SK-N-SH treated with all-trans-retinoic acid at 6 μM for 48 hours (cell line): Measurements from ENCODE around the gene SYTL1.

Source experiments
- ATAC-seq: fragments of 200-7000 bp; cut with Tn5 transposase; 3 replicates; pipeline ENCODE4 v1.9.1; 2020; ENCODE audit warnings: mild to moderate bottlenecking, moderate library complexity
- ARNTL ChIP-seq: fragments of 450-650 bp; formaldehyde crosslinking; IDR thresholded peaks from 2 replicates; pipeline ENCODE4 v1.5.0; 2020; ENCODE audit warnings: low read depth, mild to moderate bottlenecking, moderate library complexity, borderline replicate concordance
- BACH2 ChIP-seq: fragments of 250-450 bp; sonication (Bioruptor Pico); IDR thresholded peaks from 2 replicates; pipeline ENCODE4 v1.9.0; 2021; ENCODE audit warnings: mild to moderate bottlenecking, borderline replicate concordance
- CSDC2 ChIP-seq: fragments of 250-450 bp; sonication (Bioruptor Pico); IDR thresholded peaks from 2 replicates; pipeline ENCODE4 v1.5.0; 2020; ENCODE audit warnings: mild to moderate bottlenecking, moderate library complexity
- ESRRG ChIP-seq: fragments of 250-450 bp; sonication (Bioruptor Pico); IDR thresholded peaks from 2 replicates; pipeline ENCODE4 v1.6.1; 2021; ENCODE audit warnings: mild to moderate bottlenecking
- OSR1 ChIP-seq: fragments of 250-450 bp; sonication (Bioruptor Pico); IDR thresholded peaks from 2 replicates; pipeline ENCODE4 v1.8.0; 2022; ENCODE audit warnings: moderate library complexity, mild to moderate bottlenecking, inconsistent platforms
- PATZ1 ChIP-seq: fragments of 250-450 bp; sonication (Bioruptor Pico); IDR thresholded peaks from 2 replicates; pipeline ENCODE4 v1.8.0; 2020; ENCODE audit warnings: mild to moderate bottlenecking, moderate library complexity, borderline replicate concordance
- POU6F1 ChIP-seq: fragments of 250-450 bp; sonication (Bioruptor Pico); IDR thresholded peaks from 2 replicates; pipeline ENCODE4 v1.8.0; 2021; ENCODE audit warnings: low read depth, mild to moderate bottlenecking, moderate library complexity, borderline replicate concordance
- PPARA ChIP-seq: fragments of 250-450 bp; sonication (Bioruptor Pico); IDR thresholded peaks from 2 replicates; pipeline ENCODE4 v1.5.0; 2020; ENCODE audit warnings: mild to moderate bottlenecking, borderline replicate concordance
- RARB ChIP-seq: fragments of 250-450 bp; sonication (Bioruptor Pico); IDR thresholded peaks from 2 replicates; pipeline ENCODE4 v1.8.0; 2021; ENCODE audit warnings: mild to moderate bottlenecking, moderate library complexity
- SNAI2 ChIP-seq: fragments of 250-450 bp; sonication (Bioruptor Pico); IDR thresholded peaks from 2 replicates; pipeline ENCODE4 v1.5.0; 2020; ENCODE audit warnings: mild to moderate bottlenecking, moderate library complexity
- TOX ChIP-seq: fragments of 250-450 bp; sonication (Bioruptor Pico); IDR thresholded peaks from 2 replicates; pipeline ENCODE4 v1.8.0; 2021; ENCODE audit warnings: mild to moderate bottlenecking, moderate library complexity, borderline replicate concordance
- ZC3H10 ChIP-seq: fragments of 250-450 bp; sonication (Bioruptor Pico); IDR thresholded peaks from 2 replicates; pipeline ENCODE4 v1.5.1; 2021; ENCODE audit warnings: mild to moderate bottlenecking, moderate library complexity
- ZFP3 ChIP-seq: fragments of 250-450 bp; sonication (Bioruptor Pico); IDR thresholded peaks from 2 replicates; pipeline ENCODE4 v1.5.0; 2020; ENCODE audit warnings: mild to moderate bottlenecking, moderate library complexity
- ZFP30 ChIP-seq: fragments of 450-650 bp; formaldehyde crosslinking; IDR thresholded peaks from 2 replicates; pipeline ENCODE4 v1.5.0; 2022; ENCODE audit warnings: mild to moderate bottlenecking, moderate library complexity
- ZNF565 ChIP-seq: fragments of 450-650 bp; formaldehyde crosslinking; conservative IDR thresholded peaks from 2 replicates; pipeline ENCODE4 v1.5.0; 2020; ENCODE audit warnings: low read depth, mild to moderate bottlenecking, moderate library complexity
- ZNF70 ChIP-seq: fragments of 450-650 bp; formaldehyde crosslinking; IDR thresholded peaks from 2 replicates; pipeline ENCODE4 v1.5.0; 2020; ENCODE audit warnings: mild to moderate bottlenecking, moderate library complexity
- ZNF8 ChIP-seq: fragments of 450-650 bp; formaldehyde crosslinking; IDR thresholded peaks from 2 replicates; pipeline ENCODE4 v1.5.0; 2020; ENCODE audit warnings: mild to moderate bottlenecking, moderate library complexity
- TF ChIP-seq, protein P1 (sequence below): fragments of 250-450 bp; sonication (Bioruptor Pico); IDR thresholded peaks from 2 replicates; pipeline ENCODE4 v1.5.0; 2020; ENCODE audit warnings: mild to moderate bottlenecking, moderate library complexity
- TF ChIP-seq, protein P2 (sequence below): fragments of 250-450 bp; sonication (Bioruptor Pico); IDR thresholded peaks from 2 replicates; pipeline ENCODE4 v1.5.1; 2021; ENCODE audit warnings: mild to moderate bottlenecking, moderate library complexity
- TF ChIP-seq, protein P3 (sequence below): fragments of 250-450 bp; sonication (Bioruptor Pico); IDR thresholded peaks from 2 replicates; pipeline ENCODE4 v1.5.1; 2020; ENCODE audit warnings: low read depth, mild to moderate bottlenecking, moderate library complexity

SYTL1 gene

DNA sequence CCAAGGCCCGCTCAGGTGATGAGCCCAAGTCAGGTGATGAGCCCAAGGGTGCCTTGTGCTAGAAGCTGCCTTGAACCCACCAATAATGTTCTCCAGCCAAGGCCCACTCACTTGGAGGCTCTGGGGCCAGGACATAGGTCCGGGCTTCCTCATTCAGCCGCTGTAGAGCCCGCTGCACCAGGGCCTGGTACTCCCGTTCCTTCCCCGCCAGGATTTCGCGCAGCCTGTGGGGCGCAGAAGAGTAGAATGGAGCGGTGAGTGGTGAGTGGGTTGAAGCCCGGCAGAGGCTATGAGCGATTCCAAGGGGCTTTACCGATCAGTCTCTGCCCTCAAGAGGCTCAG lies 14.4 kb downstream of the SYTL1 start:
- TF ChIP-seq OSR1 (CRISPR knock-in tag) = no peak
- TF ChIP-seq, protein P1, sequence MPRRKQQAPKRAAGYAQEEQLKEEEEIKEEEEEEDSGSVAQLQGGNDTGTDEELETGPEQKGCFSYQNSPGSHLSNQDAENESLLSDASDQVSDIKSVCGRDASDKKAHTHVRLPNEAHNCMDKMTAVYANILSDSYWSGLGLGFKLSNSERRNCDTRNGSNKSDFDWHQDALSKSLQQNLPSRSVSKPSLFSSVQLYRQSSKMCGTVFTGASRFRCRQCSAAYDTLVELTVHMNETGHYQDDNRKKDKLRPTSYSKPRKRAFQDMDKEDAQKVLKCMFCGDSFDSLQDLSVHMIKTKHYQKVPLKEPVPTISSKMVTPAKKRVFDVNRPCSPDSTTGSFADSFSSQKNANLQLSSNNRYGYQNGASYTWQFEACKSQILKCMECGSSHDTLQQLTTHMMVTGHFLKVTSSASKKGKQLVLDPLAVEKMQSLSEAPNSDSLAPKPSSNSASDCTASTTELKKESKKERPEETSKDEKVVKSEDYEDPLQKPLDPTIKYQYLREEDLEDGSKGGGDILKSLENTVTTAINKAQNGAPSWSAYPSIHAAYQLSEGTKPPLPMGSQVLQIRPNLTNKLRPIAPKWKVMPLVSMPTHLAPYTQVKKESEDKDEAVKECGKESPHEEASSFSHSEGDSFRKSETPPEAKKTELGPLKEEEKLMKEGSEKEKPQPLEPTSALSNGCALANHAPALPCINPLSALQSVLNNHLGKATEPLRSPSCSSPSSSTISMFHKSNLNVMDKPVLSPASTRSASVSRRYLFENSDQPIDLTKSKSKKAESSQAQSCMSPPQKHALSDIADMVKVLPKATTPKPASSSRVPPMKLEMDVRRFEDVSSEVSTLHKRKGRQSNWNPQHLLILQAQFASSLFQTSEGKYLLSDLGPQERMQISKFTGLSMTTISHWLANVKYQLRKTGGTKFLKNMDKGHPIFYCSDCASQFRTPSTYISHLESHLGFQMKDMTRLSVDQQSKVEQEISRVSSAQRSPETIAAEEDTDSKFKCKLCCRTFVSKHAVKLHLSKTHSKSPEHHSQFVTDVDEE = no peak
- TF ChIP-seq, protein P2, sequence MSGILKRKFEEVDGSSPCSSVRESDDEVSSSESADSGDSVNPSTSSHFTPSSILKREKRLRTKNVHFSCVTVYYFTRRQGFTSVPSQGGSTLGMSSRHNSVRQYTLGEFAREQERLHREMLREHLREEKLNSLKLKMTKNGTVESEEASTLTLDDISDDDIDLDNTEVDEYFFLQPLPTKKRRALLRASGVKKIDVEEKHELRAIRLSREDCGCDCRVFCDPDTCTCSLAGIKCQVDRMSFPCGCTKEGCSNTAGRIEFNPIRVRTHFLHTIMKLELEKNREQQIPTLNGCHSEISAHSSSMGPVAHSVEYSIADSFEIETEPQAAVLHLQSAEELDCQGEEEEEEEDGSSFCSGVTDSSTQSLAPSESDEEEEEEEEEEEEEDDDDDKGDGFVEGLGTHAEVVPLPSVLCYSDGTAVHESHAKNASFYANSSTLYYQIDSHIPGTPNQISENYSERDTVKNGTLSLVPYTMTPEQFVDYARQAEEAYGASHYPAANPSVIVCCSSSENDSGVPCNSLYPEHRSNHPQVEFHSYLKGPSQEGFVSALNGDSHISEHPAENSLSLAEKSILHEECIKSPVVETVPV (CRISPR knock-in tag) = no peak
- no peak for TF ChIP-seq RARB
- TF ChIP-seq PPARA (CRISPR knock-in tag) = no peak
- no peak for TF ChIP-seq ZNF70
- no peak for TF ChIP-seq ZNF565 (CRISPR knock-in tag)
- TF ChIP-seq TOX (CRISPR knock-in tag) = no peak
- no peak for TF ChIP-seq ZFP3 (CRISPR knock-in tag)
- no peak for TF ChIP-seq ZFP30
- no peak for TF ChIP-seq ARNTL (CRISPR knock-in tag)
- TF ChIP-seq ZNF8 = no peak
- TF ChIP-seq, protein P3, sequence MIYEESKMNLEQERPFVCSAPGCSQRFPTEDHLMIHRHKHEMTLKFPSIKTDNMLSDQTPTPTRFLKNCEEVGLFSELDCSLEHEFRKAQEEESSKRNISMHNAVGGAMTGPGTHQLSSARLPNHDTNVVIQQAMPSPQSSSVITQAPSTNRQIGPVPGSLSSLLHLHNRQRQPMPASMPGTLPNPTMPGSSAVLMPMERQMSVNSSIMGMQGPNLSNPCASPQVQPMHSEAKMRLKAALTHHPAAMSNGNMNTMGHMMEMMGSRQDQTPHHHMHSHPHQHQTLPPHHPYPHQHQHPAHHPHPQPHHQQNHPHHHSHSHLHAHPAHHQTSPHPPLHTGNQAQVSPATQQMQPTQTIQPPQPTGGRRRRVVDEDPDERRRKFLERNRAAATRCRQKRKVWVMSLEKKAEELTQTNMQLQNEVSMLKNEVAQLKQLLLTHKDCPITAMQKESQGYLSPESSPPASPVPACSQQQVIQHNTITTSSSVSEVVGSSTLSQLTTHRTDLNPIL = no peak
- no peak for TF ChIP-seq BACH2 (CRISPR knock-in tag)
- no peak for TF ChIP-seq ZC3H10
- TF ChIP-seq POU6F1 (CRISPR knock-in tag) = no peak
- TF ChIP-seq PATZ1 (CRISPR knock-in tag) = no peak
- ATAC-seq = no peak

DNA sequence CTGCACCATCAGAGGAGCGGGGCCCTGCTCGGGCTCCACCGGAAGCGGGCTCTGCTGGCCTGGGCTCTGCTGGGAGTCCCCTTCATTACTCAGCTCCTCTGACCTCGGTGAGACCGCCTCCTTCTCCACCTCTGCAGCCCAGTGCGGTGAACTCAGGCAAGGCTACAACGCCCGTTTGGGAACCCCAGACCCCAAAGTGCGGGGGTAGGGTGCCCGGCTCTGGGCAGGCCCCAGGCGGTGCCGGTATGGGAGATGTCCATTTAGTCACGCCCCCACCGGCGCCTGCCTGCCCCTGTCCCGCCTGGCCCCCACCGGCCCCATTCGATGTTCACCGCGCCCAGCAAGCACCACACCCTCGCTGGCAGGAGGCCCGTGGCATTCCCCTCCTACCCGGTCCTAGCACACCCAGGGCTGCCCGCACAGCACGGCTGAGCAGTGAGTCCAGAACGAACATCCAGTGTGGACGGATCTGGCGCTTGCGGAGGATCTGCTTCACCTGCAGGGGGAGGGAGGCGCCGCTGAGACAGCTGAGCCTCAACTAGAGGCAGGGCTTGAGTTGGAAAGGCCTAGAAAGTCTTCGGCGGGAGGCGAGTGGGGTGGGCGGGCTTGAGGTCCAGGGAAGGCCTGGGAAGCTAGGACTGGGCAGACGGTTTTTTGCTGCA lies 14.9 kb downstream of the SYTL1 start:
- ATAC-seq = no peak

More for the DNA sequence above, 14.9 kb downstream of the SYTL1 start:
- TF ChIP-seq ZFP30 (no peak), PPARA (CRISPR knock-in tag) (no peak), ESRRG (no peak), OSR1 (CRISPR knock-in tag) (no peak), CSDC2 (CRISPR knock-in tag) (no peak), TOX (CRISPR knock-in tag) (no peak), ZNF8 (no peak), BACH2 (CRISPR knock-in tag) (no peak), SNAI2 (no peak)
- TF ChIP-seq, protein P2 (CRISPR knock-in tag) = no peak
